Lower leg skin (tissue), 3 donors: ENCODE data around the gene CCR7.

Source experiments
- CTCF ChIP-seq, 3 donors: fragments of 450-650 bp; IDR thresholded peaks; one replicate each; pipeline ENCODE4 v1.5.1; 2016; ENCODE audit warnings: antibody characterized with exemption in 3 of 3, mild to moderate bottlenecking in 3 of 3, moderate library complexity in 2 of 3
- POLR2A ChIP-seq, 2 donors: fragments of 450-650 bp; IDR thresholded peaks; one replicate each; pipeline ENCODE4 v1.6.1; 2016 to 2017; ENCODE audit warnings: antibody characterized with exemption in 2 of 2, mild to moderate bottlenecking in 1 of 2, moderate library complexity in 1 of 2

- TF ChIP-seq CTCF (IDR thresholded peaks at IDR 0.05) (no peak), POLR2A (IDR thresholded peaks at IDR 0.05) (no peak)
Observed at GRCh38 chr17:40557531-40558299, 7.6 kb downstream of the CCR7 start.
